Activated CD4-positive, alpha-beta memory T cell treated with anti-CD3 and anti-CD28 coated beads, Interleukin-2, amount 10 ng/mL, durations not matched to agents 7 days and 5 days (primary cell): ENCODE results near the gene TBXT. TPM values are rescaled to one million over a fixed set of nuclear protein-coding genes. Genes with fewer than 3 reads are reported as not detected.
"Not testable (repeated sequence)": the region's sequence is repeated elsewhere in the genome, so short reads cannot be mapped to it uniquely, and the experiment has no call there.

Source experiments
- CTCF ChIA-PET: fragments of 350-600 bp; sonication (Branson Sonifier 250); formaldehyde crosslinking; loops from one replicate; lab custom pipeline; 2021; ENCODE audit warnings: antibody characterized with exemption, inconsistent platforms; lab: Charles Lee
- POLR2A ChIA-PET: fragments of 350-600 bp; sonication (Branson Sonifier 250); formaldehyde crosslinking; loops from one replicate; lab custom pipeline; 2021; ENCODE audit warnings: antibody characterized with exemption; lab: Charles Lee
- DNase-seq: peaks from one replicate; pipeline ENCODE4 v3.0.0-alpha.2; 2020
- H3K27ac Mint-ChIP-seq: one replicate; pipeline ENCODE4 v1.8.0; 2021; ENCODE audit warnings: mild to moderate bottlenecking, mixed read lengths
- H3K27me3 Mint-ChIP-seq: one replicate; pipeline ENCODE4 v1.8.0; 2021; ENCODE audit warnings: mixed read lengths
- H3K36me3 Mint-ChIP-seq: one replicate; pipeline ENCODE4 v1.8.0; 2021; ENCODE audit warnings: low read depth, mixed read lengths
- H3K4me1 Mint-ChIP-seq: one replicate; pipeline ENCODE4 v1.8.0; 2021; ENCODE audit warnings: mixed read lengths
- H3K4me3 Mint-ChIP-seq: one replicate; pipeline ENCODE4 v1.8.0; 2021; ENCODE audit warnings: mild to moderate bottlenecking, mixed read lengths
- H3K9me3 Mint-ChIP-seq: one replicate; pipeline ENCODE4 v1.8.0; 2021; ENCODE audit warnings: mixed read lengths
- total RNA-seq, 2 experiments: library from RNA; stranded (reverse); gene quantifications; one replicate each; pipeline ENCODE4 v1.2.3, GENCODE V29; 2021

TBXT gene
- total RNA-seq, 2 experiments from 2014 or later, result not detected

- H3K4me3 Mint-ChIP-seq, result no peak overlapping the region
- ChIA-PET POLR2A (no interaction called here), CTCF (no interaction called here)
- no peaks in the 10 kb centered on the region for H3K36me3 Mint-ChIP-seq
- H3K27me3 Mint-ChIP-seq, result peaks cover 6% of the 10 kb centered on the region
- no peaks in the 10 kb centered on the region for H3K4me1 Mint-ChIP-seq
- no peak for DNase-seq
- no peak overlapping the region for H3K27ac Mint-ChIP-seq
- no peaks in the 10 kb centered on the region for H3K9me3 Mint-ChIP-seq
Observed at GRCh38 chr6:166194914-166195859, 27.5 kb upstream of the TBXT start.

- no peaks in the 10 kb centered on the region for H3K9me3 Mint-ChIP-seq
- ChIA-PET CTCF (no interaction called here), POLR2A (no interaction called here)
- H3K27ac Mint-ChIP-seq, result no peak overlapping the region
- no peaks in the 10 kb centered on the region for H3K4me1 Mint-ChIP-seq
- no peaks in the 10 kb centered on the region for H3K27me3 Mint-ChIP-seq
- no peaks in the 10 kb centered on the region for H3K36me3 Mint-ChIP-seq
- DNase-seq, result no peak
- no peak overlapping the region for H3K4me3 Mint-ChIP-seq
Observed at GRCh38 chr6:166192557-166192956, 24.9 kb upstream of the TBXT start.

GRCh38 chr6:166192136-166192535, 24.5 kb upstream of the TBXT start:
- Mint-ChIP-seq H3K9me3 (no peaks in the 10 kb centered on the region), H3K4me3 (no peak overlapping the region), H3K27ac (no peak overlapping the region), H3K36me3 (no peaks in the 10 kb centered on the region), H3K4me1 (no peaks in the 10 kb centered on the region), H3K27me3 (no peaks in the 10 kb centered on the region)
- DNase-seq, result no peak
- ChIA-PET CTCF (no interaction called here), POLR2A (no interaction called here)

GRCh38 chr6:166179704-166180103, 12.1 kb upstream of the TBXT start:
- CTCF ChIA-PET, result interaction anchor here (0.6 kb wide), 1 partner anchor 116 kb away, joined by 4 read pairs; no protein-coding TSS in a partner anchor
- Mint-ChIP-seq H3K36me3 (no peaks in the 10 kb centered on the region), H3K4me1 (no peaks in the 10 kb centered on the region), H3K27ac (no peak overlapping the region), H3K9me3 (no peaks in the 10 kb centered on the region), H3K27me3 (peaks cover 5% of the 10 kb centered on the region), H3K4me3 (no peak overlapping the region)
- POLR2A ChIA-PET, result no interaction called here
- DNase-seq, result no peak

- H3K36me3 Mint-ChIP-seq, result no peaks in the 10 kb centered on the region
Observed at GRCh38 chr6:166176106-166176505, 8.5 kb upstream of the TBXT start.

GRCh38 chr6:166175093-166175492, 7.4 kb upstream of the TBXT start:
- H3K4me1 Mint-ChIP-seq, H3K27me3 Mint-ChIP-seq, CTCF ChIA-PET, POLR2A ChIA-PET, H3K4me3 Mint-ChIP-seq, H3K9me3 Mint-ChIP-seq, DNase-seq, H3K36me3 Mint-ChIP-seq, H3K27ac Mint-ChIP-seq: not testable (repeated sequence)

More at GRCh38 chr6:166176106-166176505, 8.5 kb upstream of the TBXT start:
- H3K27me3 Mint-ChIP-seq, result peaks cover 5% of the 10 kb centered on the region
- no peak overlapping the region for H3K27ac Mint-ChIP-seq
- ChIA-PET CTCF (no interaction called here), POLR2A (no interaction called here)
- no peak for DNase-seq
- H3K4me1 Mint-ChIP-seq, result no peaks in the 10 kb centered on the region
- no peaks in the 10 kb centered on the region for H3K9me3 Mint-ChIP-seq
- H3K4me3 Mint-ChIP-seq, result no peak overlapping the region

- no peak overlapping the region for H3K4me3 Mint-ChIP-seq
- no peaks in the 10 kb centered on the region for H3K36me3 Mint-ChIP-seq
- ChIA-PET CTCF (no interaction called here), POLR2A (no interaction called here)
- no peaks in the 10 kb centered on the region for H3K4me1 Mint-ChIP-seq
- H3K27me3 Mint-ChIP-seq, result peaks cover 19% of the 10 kb centered on the region
- H3K27ac Mint-ChIP-seq, result no peak overlapping the region
- H3K9me3 Mint-ChIP-seq, result no peaks in the 10 kb centered on the region
- DNase-seq, result no peak
Observed at GRCh38 chr6:166174031-166174430, 6.4 kb upstream of the TBXT start.

GRCh38 chr6:166173281-166173951, 5.8 kb upstream of the TBXT start:
- POLR2A ChIA-PET, result no interaction called here
- H3K36me3 Mint-ChIP-seq, result no peaks in the 10 kb centered on the region
- peaks cover 23% of the 10 kb centered on the region for H3K27me3 Mint-ChIP-seq
- H3K4me3 Mint-ChIP-seq, result no peak overlapping the region
- H3K9me3 Mint-ChIP-seq, result no peaks in the 10 kb centered on the region
- peaks cover 3% of the 10 kb centered on the region for H3K4me1 Mint-ChIP-seq
- CTCF ChIA-PET, result no interaction called here
- no peak for DNase-seq
- no peak overlapping the region for H3K27ac Mint-ChIP-seq

GRCh38 chr6:166172546-166172945, 4.9 kb upstream of the TBXT start:
- ChIA-PET POLR2A (no interaction called here), CTCF (no interaction called here)
- Mint-ChIP-seq H3K9me3 (no peaks in the 10 kb centered on the region), H3K27me3 (peaks cover 26% of the 10 kb centered on the region), H3K36me3 (no peaks in the 10 kb centered on the region), H3K27ac (no peak overlapping the region), H3K4me1 (peaks cover 6% of the 10 kb centered on the region), H3K4me3 (no peak overlapping the region)
- DNase-seq, result no peak

GRCh38 chr6:166169549-166170421, 2.1 kb upstream of the TBXT start:
- Mint-ChIP-seq H3K27me3 (peaks cover 48% of the 10 kb centered on the region), H3K4me1 (peaks cover 6% of the 10 kb centered on the region), H3K36me3 (no peaks in the 10 kb centered on the region), H3K4me3 (no peak overlapping the region), H3K9me3 (no peaks in the 10 kb centered on the region), H3K27ac (no peak overlapping the region)
- DNase-seq, result no peak
- POLR2A ChIA-PET, result no interaction called here
- CTCF ChIA-PET, result no interaction called here

- no peak for DNase-seq
- Mint-ChIP-seq H3K4me3 (peak overlapping the region; percentile 41), H3K4me1 (peaks cover 6% of the 10 kb centered on the region), H3K27me3 (peaks cover 55% of the 10 kb centered on the region), H3K27ac (no peak overlapping the region), H3K9me3 (no peaks in the 10 kb centered on the region), H3K36me3 (no peaks in the 10 kb centered on the region)
- CTCF ChIA-PET, result no interaction called here
- POLR2A ChIA-PET, result no interaction called here
Observed at GRCh38 chr6:166168616-166169548, 1.2 kb upstream of the TBXT start.

- Mint-ChIP-seq H3K36me3 (no peaks in the 10 kb centered on the region), H3K27me3 (peaks cover 63% of the 10 kb centered on the region), H3K4me1 (peaks cover 6% of the 10 kb centered on the region), H3K27ac (no peak overlapping the region), H3K9me3 (no peaks in the 10 kb centered on the region), H3K4me3 (no peak overlapping the region)
- no peak for DNase-seq
- CTCF ChIA-PET, result no interaction called here
- POLR2A ChIA-PET, result no interaction called here
Observed at GRCh38 chr6:166167258-166167731, 356 bp downstream of the TBXT start.
